K562 (cell line): Measurements from ENCODE around the gene TIMP4. TPM values are rescaled to one million over a fixed set of nuclear protein-coding genes. Genes with fewer than 3 reads are reported as not detected.

ENCODE experiments used
- ATAC-seq: fragments of 200-7000 bp; cut with Tn5 transposase; 3 replicates; pipeline ENCODE4 v1.9.1; 2020; ENCODE audit warnings: moderate library complexity
- BruUV-seq: library from RNA; stranded (reverse); fragments of 400-500 nt; replicated peaks from 2 replicates; lab custom pipeline; 2021; lab: Mats Ljungman, UMichigan
- CTCF ChIA-PET: fragments of 300-600 bp; formaldehyde crosslinking; extraction: SDS; loops from one replicate; lab custom pipeline; 2021; ENCODE audit warnings: low intra/inter-chr PET ratio; lab: Yijun Ruan, JAX
- POLR2A ChIA-PET: fragments of 300-600, 350-650 bp; sonication (Branson Sonifier 250); formaldehyde crosslinking; extraction: SDS; loops from one replicate; lab custom pipeline; 2021; ENCODE audit warnings: antibody characterized with exemption, inconsistent platforms; lab: Yijun Ruan, JAX
- DNase-seq, 4 experiments: peaks; one replicate each; pipeline versions ENCODE4 v3.0.0 to v3.0.0-alpha.2; 2011 to 2018; ENCODE audit warnings: low spot score in 3 of 4, mixed read lengths in 3 of 4; ENCODE audit errors: extremely low read depth in 1 of 4
- FAIRE-seq: peaks from 2 replicates; lab custom pipeline; 2011; peaks lifted over from hg19 to GRCh38; lab: Jason Lieb, UNC
- H2AFZ ChIP-seq: 2 replicates; pipeline ENCODE4 v1.6.0; 2011; ENCODE audit warnings: low read depth, low read length, control low read depth, inconsistent platforms
- H3K27ac ChIP-seq: fragments of 200-600 bp; 3 replicates; pipeline ENCODE4 v1.8.0; 2011; ENCODE audit warnings: low read depth, mild to moderate bottlenecking, control low read depth, inconsistent platforms, low read length, moderate library complexity, mixed read lengths; ENCODE audit errors: extremely low read depth
- H3K27me3 ChIP-seq, 2 experiments: fragments of 300-600 bp in 1 of 2; 2 replicates in 1 of 2; 3 replicates in 1 of 2; pipeline versions ENCODE4 v1.6.0 to v1.8.0; 2011; ENCODE audit warnings: inconsistent platforms in 2 of 2, low read length in 2 of 2, mild to moderate bottlenecking in 1 of 2, mixed read lengths in 1 of 2, moderate library complexity in 1 of 2; ENCODE audit not compliant: control insufficient read depth in 2 of 2, insufficient read depth in 2 of 2
- H3K36me3 ChIP-seq: fragments of 300-600 bp; 3 replicates; pipeline ENCODE4 v1.8.0; 2011; ENCODE audit warnings: mild to moderate bottlenecking, low read length, inconsistent platforms; ENCODE audit not compliant: control insufficient read depth, insufficient read depth
- H3K4me1 ChIP-seq, 2 experiments: fragments of 200-600 bp in 1 of 2; replicated peaks in 1 of 2; 2 replicates in 1 of 2; 3 replicates in 1 of 2; pipeline versions ENCODE4 v1.5.1 to v1.8.0; 2011; ENCODE audit warnings: inconsistent platforms in 2 of 2, low read length in 2 of 2, mild to moderate bottlenecking in 1 of 2, mixed read lengths in 1 of 2, moderate library complexity in 1 of 2; ENCODE audit not compliant: control insufficient read depth in 2 of 2, insufficient read depth in 2 of 2
- H3K4me2 ChIP-seq: 2 replicates; pipeline ENCODE4 v1.6.1; 2011; ENCODE audit warnings: low read length, control low read depth, inconsistent platforms, mixed read lengths; ENCODE audit not compliant: insufficient read depth
- H3K4me3 ChIP-seq: fragments of 200-600 bp; sonication (generic), shearing (Covaris generic); 2 replicates; pipeline ENCODE4 v1.5.1; 2016; ENCODE audit warnings: control low read depth, inconsistent platforms
- H3K79me2 ChIP-seq: fragments of 200-600 bp; 3 replicates; pipeline ENCODE4 v1.8.0; 2011; ENCODE audit warnings: low read length, inconsistent platforms; ENCODE audit not compliant: control insufficient read depth, insufficient read depth
- H3K9ac ChIP-seq, 2 experiments: 2 replicates each; pipeline versions ENCODE4 v1.6.0 to v1.6.1; 2011; ENCODE audit warnings: low read depth in 2 of 2, low read length in 2 of 2, control low read depth in 1 of 2, inconsistent platforms in 1 of 2, mild to moderate bottlenecking in 1 of 2, mixed read lengths in 1 of 2; ENCODE audit not compliant: insufficient read depth in 1 of 2
- H3K9me1 ChIP-seq: one replicate; pipeline ENCODE4 v1.6.0; 2011; ENCODE audit warnings: inconsistent platforms, mild to moderate bottlenecking, low read length, moderate library complexity; ENCODE audit not compliant: control insufficient read depth, insufficient read depth
- H3K9me3 ChIP-seq: replicated peaks from 2 replicates; pipeline ENCODE4 v1.5.1; 2011; ENCODE audit warnings: low read depth, low read length, inconsistent platforms; ENCODE audit not compliant: control insufficient read depth, insufficient read depth
- H4K20me1 ChIP-seq: replicated peaks from 2 replicates; pipeline ENCODE4 v1.6.1; 2011; ENCODE audit warnings: low read length, inconsistent platforms, mixed read lengths; ENCODE audit not compliant: control insufficient read depth, insufficient read depth
- CBX8 ChIP-seq: fragments of 200-600 bp; sonication (generic); IDR thresholded peaks from 2 replicates; pipeline ENCODE4 v1.6.1; 2012; ENCODE audit warnings: borderline replicate concordance, mixed run types, low read depth, mild to moderate bottlenecking, moderate library complexity, mixed read lengths, low read length, control low read depth, inconsistent platforms; ENCODE audit not compliant: poor library complexity, severe bottlenecking; ENCODE audit errors: extremely low read depth
- COPS2 ChIP-seq: fragments of 450-650 bp; conservative IDR thresholded peaks from 2 replicates; pipeline ENCODE4 v1.6.1; 2016; ENCODE audit warnings: mild to moderate bottlenecking, moderate library complexity
- CTCF ChIP-seq, 3 experiments: IDR thresholded peaks in 2 of 3; conservative IDR thresholded peaks in 1 of 3; 2 replicates each; pipeline ENCODE4 v1.5.1; 2011 to 2012; ENCODE audit warnings: low read length in 3 of 3, mild to moderate bottlenecking in 3 of 3, control low read depth in 2 of 3, improper control_type of control experiment in 1 of 3, inconsistent platforms in 1 of 3, low read depth in 1 of 3, mixed read lengths in 1 of 3, moderate library complexity in 1 of 3; ENCODE audit not compliant: insufficient read depth in 2 of 3
- HDAC1 ChIP-seq, 2 experiments: fragments of 450-650 bp; IDR thresholded peaks; 2 replicates each; pipeline ENCODE4 v1.6.1; 2016 to 2017; ENCODE audit warnings: inconsistent platforms in 1 of 2, mild to moderate bottlenecking in 1 of 2, moderate library complexity in 1 of 2
- HDAC8 ChIP-seq: fragments of 450-650 bp; IDR thresholded peaks from 2 replicates; pipeline ENCODE4 v1.6.1; 2016; ENCODE audit warnings: mild to moderate bottlenecking, missing genetic modification characterization, moderate library complexity, missing compliant biosample characterization
- HNRNPL ChIP-seq: fragments of 200-400 bp; formaldehyde crosslinking; IDR thresholded peaks from 2 replicates; pipeline ENCODE4 v1.6.1; 2017; ENCODE audit warnings: low read depth, mild to moderate bottlenecking, low read length
- L3MBTL2 ChIP-seq: fragments of 450-650 bp; IDR thresholded peaks from 2 replicates; pipeline ENCODE4 v1.6.1; 2016; ENCODE audit warnings: mild to moderate bottlenecking, moderate library complexity
- MED1 ChIP-seq: sonication (generic); formaldehyde crosslinking; IDR thresholded peaks from 2 replicates; pipeline ENCODE4 v1.8.1; 2023; ENCODE audit warnings: missing genetic modification reagents, borderline replicate concordance
- NCOA2 ChIP-seq, 2 experiments: fragments of 450-650 bp; IDR thresholded peaks; 2 replicates each; pipeline ENCODE4 v1.6.1; 2018; ENCODE audit warnings: mild to moderate bottlenecking in 2 of 2, moderate library complexity in 1 of 2; ENCODE audit not compliant: partially characterized antibody in 2 of 2
- NCOR1 ChIP-seq: fragments of 450-650 bp; IDR thresholded peaks from 2 replicates; pipeline ENCODE4 v1.6.1; 2016; ENCODE audit warnings: mild to moderate bottlenecking, moderate library complexity
- PHB ChIP-seq: fragments of 250-450 bp; sonication (Bioruptor Pico); IDR thresholded peaks from 2 replicates; pipeline ENCODE4 v1.5.0; 2021
- POLR2AphosphoS5 ChIP-seq: IDR thresholded peaks from 2 replicates; pipeline ENCODE4 v1.6.1; 2011; ENCODE audit warnings: mild to moderate bottlenecking, low read depth, low read length, moderate library complexity; ENCODE audit not compliant: control insufficient read depth, insufficient read depth
- PRMT5 ChIP-seq: sonication (generic); formaldehyde crosslinking; IDR thresholded peaks from 2 replicates; pipeline ENCODE4 v1.5.0; 2020; ENCODE audit warnings: missing genetic modification reagents
- RBM25 ChIP-seq: fragments of 200-400 bp; formaldehyde crosslinking; IDR thresholded peaks from 2 replicates; pipeline ENCODE4 v1.6.1; 2018; ENCODE audit warnings: low read length, low read depth, moderate library complexity; ENCODE audit not compliant: severe bottlenecking
- SMARCA4 ChIP-seq: fragments of 450-650 bp; IDR thresholded peaks from 2 replicates; pipeline ENCODE4 v1.6.1; 2016
- TBP ChIP-seq: optimal IDR thresholded peaks from 2 replicates; pipeline ENCODE3; 2011; ENCODE audit warnings: low read depth, low read length, improper control_type of control experiment
- ZFP1 ChIP-seq: fragments of 450-650 bp; formaldehyde crosslinking; IDR thresholded peaks from 2 replicates; pipeline ENCODE4 v1.4.0; 2020; ENCODE audit warnings: mild to moderate bottlenecking, mixed read lengths
- ZHX1 ChIP-seq: fragments of 150-350 bp; conservative IDR thresholded peaks from 2 replicates; pipeline ENCODE4 v1.6.1; 2014; ENCODE audit warnings: low read length
- ZNF384 ChIP-seq: IDR thresholded peaks from 2 replicates; pipeline ENCODE4 v1.6.1; 2012; ENCODE audit warnings: low read depth, low read length, improper control_type of control experiment
- WGBS: fragments of 100-300 bp; shearing (Covaris generic); methylation state at CpG from one replicate; pipeline ENCODE4 v1.1.6; 2016; ENCODE audit warnings: low coverage, mixed read lengths; ENCODE audit not compliant: insufficient coverage; ENCODE audit errors: missing lambda C conversion rate; 5-methylcytosine and 5-hydroxymethylcytosine counted together
- in situ Hi-C: fragments of 300-500 bp; cut with MboI; formaldehyde crosslinking; loops from 4 replicates; pipeline ENCODE4 v1.15.0; 2018; ENCODE audit warnings: inconsistent platforms, mixed read lengths
- intact Hi-C: fragments of 100-400 bp; cut with micrococcal nuclease; formaldehyde crosslinking; loops from 2 replicates; pipeline ENCODE4 v1.14.2; 2022
- polyA plus RNA-seq, 8 experiments: library from polyadenylated mRNA; depleted of rRNA in 4 of 8; stranded (reverse) in 5 of 8; unstranded in 3 of 8; fragments of >200 nt; fragmentation: Nextera tagmentation in 2 of 8; fragmentation: Illumina TruSeq in 1 of 8; extraction: Ambion mirVana in 2 of 8; extraction: Trizol in 1 of 8; gene quantifications; 2 replicates each; pipeline versions ENCODE4 v1.2.1 to v1.2.3, GENCODE V29; 2011 to 2014; ENCODE audit warnings: inconsistent platforms in 1 of 8, missing spikeins in 1 of 8
- total RNA-seq, 7 experiments: library from RNA; depleted of rRNA in 6 of 7; stranded (reverse); fragments of >200 nt in 6 of 7; fragmentation: Illumina TruSeq in 2 of 7; extraction: Trizol in 2 of 7; gene quantifications; 2 replicates each; pipeline versions ENCODE4 v1.2.1 to v1.2.3, GENCODE V29; 2011 to 2021; ENCODE audit warnings: low replicate concordance in 1 of 7

The TIMP4 gene
- total and polyA plus RNA-seq, 9 of the 15 experiments (the other 6 are each of a cell fraction or from before 2014, with no cell fraction given): 0.03 to 0.07 TPM; not detected in 7

DNA sequence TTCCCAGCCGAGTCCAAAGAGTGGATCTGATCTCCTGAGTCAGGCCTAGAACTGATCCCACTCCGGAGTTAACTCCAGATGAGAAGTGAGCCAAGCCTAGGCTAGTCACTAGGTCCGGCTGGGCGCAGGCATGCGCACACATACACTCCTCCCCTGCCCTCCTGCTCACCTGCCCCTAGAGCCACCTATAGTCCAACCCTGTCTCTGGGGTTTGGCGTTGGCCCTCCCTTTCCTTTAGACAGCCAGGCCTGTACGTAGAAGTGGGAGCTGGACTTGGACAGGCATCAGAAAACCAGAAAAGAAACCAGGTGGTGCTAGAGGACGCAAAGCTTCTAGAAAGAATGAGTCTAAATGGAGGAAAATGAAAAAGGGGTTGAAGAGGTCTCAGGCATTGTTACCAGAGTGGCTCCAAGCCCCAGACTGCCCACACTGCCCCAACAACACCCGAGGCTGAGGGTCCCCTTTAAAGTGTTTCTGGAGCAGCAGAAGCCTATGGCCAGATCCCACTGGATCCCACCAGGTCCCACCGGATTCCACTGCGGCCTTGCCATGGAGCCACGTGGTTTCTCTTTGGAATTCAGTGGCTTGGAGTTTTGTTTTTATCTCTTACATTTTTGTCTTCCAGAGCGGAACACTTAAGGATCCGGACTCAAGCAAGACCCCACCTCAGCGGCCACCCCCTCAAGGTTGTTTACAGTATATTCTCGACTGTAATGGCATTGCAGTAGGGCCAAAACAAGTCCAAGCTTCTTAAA is 24.2 kb upstream of the TIMP4 start:
- no peak for DNase-seq
- ChIA-PET POLR2A (interaction anchor here (1.2 kb wide), 1 partner anchor 11 kb away, joined by 3 read pairs; no protein-coding TSS in a partner anchor), CTCF (interaction anchor here (0.6 kb wide), 1 partner anchor 297 kb away, joined by 7 read pairs; no protein-coding TSS in a partner anchor)
- BruUV-seq: no TSS peak
- ATAC-seq: peak; percentile 61
- Histone ChIP-seq H4K20me1 (no peaks in the 10 kb centered on the region), H3K79me2 (no peaks in the 10 kb centered on the region), H3K9me1 (no peaks in the 10 kb centered on the region), H3K4me2 (no peak overlapping the region), H3K4me1 (peaks cover 3 to 4% of the 10 kb centered on the region in 2 experiments; a peak in 3 of 5 replicates), H2AFZ (peak overlapping the region; percentile 53), H3K4me3 (no peak overlapping the region), H3K27me3 (peaks cover 0 to 29% of the 10 kb centered on the region in 2 experiments; a peak in 3 of 5 replicates), H3K27ac (no peak overlapping the region), H3K9me3 (no peaks in the 10 kb centered on the region), H3K9ac (no peak overlapping the region), H3K36me3 (no peaks in the 10 kb centered on the region)
- intact Hi-C loops (no loop called here), in situ Hi-C loops (no loop called here)
- no peak for FAIRE-seq
- 11% methylated on average over 16 of the region's 16 CpGs for WGBS
- no peak for TF ChIP-seq ZFP1 (CRISPR knock-in tag)
- no peak for TF ChIP-seq SMARCA4
- TF ChIP-seq HDAC8 (tag): no peak
- no peak for TF ChIP-seq TBP
- TF ChIP-seq HDAC1 (IDR thresholded peaks at IDR 0.05): no peak
- peak in 2 of 3 experiments; percentile 12 to 32; a peak in 2 of 6 replicates for TF ChIP-seq CTCF (IDR thresholded peaks at IDR 0.05 in 2 of 3, conservative IDR thresholded peaks at IDR 0.05 in 1 of 3; ENCODE audit: insufficient read depth in 2 of 3, low read depth in 1 of 3, low read length in 3 of 3)
- no peak for TF ChIP-seq NCOR1
- no peak for TF ChIP-seq ZHX1
- no peak for TF ChIP-seq MED1
- TF ChIP-seq RBM25: no peak
- TF ChIP-seq NCOA2 (IDR thresholded peaks at IDR 0.05; ENCODE audit: partially characterized antibody in 2 of 2): no peak
- no peak for TF ChIP-seq ZNF384
- no peak for TF ChIP-seq HNRNPL
- no peak for TF ChIP-seq COPS2
- TF ChIP-seq POLR2AphosphoS5: no peak
- no peak for TF ChIP-seq CBX8
- no peak for TF ChIP-seq PHB (CRISPR knock-in tag)
- TF ChIP-seq PRMT5 (CRISPR knock-in tag): no peak
- peak; percentile 26; the same call in 1 of the 2 replicates for TF ChIP-seq L3MBTL2
